ENCODE results near the gene MAP4.

DNA sequence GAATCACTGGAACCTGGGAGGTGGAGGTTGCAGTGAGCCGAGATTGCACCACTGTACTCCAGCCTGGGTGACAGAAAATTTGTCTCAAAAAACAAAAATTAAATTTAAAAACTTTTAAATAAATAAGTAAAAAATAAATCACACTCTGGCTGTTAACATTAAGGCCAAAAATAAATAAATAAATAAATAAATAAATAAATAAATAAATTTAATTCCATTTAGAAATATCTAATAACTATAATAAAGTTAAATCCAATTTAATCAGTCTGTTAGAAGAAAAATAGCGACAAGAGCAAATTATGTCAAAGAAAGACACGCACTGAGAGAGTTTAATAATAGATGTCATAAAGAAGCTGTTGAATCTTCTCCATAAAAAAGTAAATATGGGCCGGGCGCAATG lies 13.4 kb downstream of the MAP4 start:
- no peak for TF ChIP-seq CTCF (IDR thresholded peaks at IDR 0.05)
- no peak for TF ChIP-seq EZH2 (IDR thresholded peaks at IDR 0.05; ENCODE audit: borderline replicate concordance, insufficient read depth, low read depth, low read length, poor library complexity, severe bottlenecking)
